Endothelial cell of umbilical vein (primary cell): ENCODE data around the gene ALG12. TPM values are rescaled to one million over a fixed set of nuclear protein-coding genes. Genes with fewer than 3 reads are reported as not detected.

ENCODE experiments used
- BruUV-seq: library from RNA; stranded (reverse); fragments of 400-500 nt; replicated peaks from 2 replicates; lab custom pipeline; 2021; lab: Mats Ljungman, UMichigan
- CTCF ChIA-PET: fragments of 300-600, 350-600 bp; sonication (Branson Sonifier 250); formaldehyde crosslinking; loops from one replicate; lab custom pipeline; 2021; ENCODE audit warnings: antibody characterized with exemption, inconsistent platforms; lab: Charles Lee
- POLR2A ChIA-PET: fragments of 300-600, 350-600 bp; sonication (Branson Sonifier 250); formaldehyde crosslinking; loops from one replicate; lab custom pipeline; 2021; ENCODE audit warnings: antibody characterized with exemption, inconsistent platforms; lab: Charles Lee
- DNase-seq: peaks from one replicate; pipeline ENCODE4 v3.0.0-alpha.2; 2011; ENCODE audit warnings: low read depth, low spot score
- FAIRE-seq: peaks from 2 replicates; lab custom pipeline; 2011; peaks lifted over from hg19 to GRCh38; lab: Jason Lieb, UNC
- H2AFZ ChIP-seq: 2 replicates; pipeline ENCODE4 v1.6.0; 2012; ENCODE audit warnings: low read depth, low read length, control low read depth, inconsistent platforms
- H3K27ac ChIP-seq: 2 replicates; pipeline ENCODE4 v1.5.1; 2011; ENCODE audit warnings: low read depth, mild to moderate bottlenecking, control low read depth, low read length, moderate library complexity; ENCODE audit not compliant: insufficient read depth
- H3K27me3 ChIP-seq, 2 experiments: 2 replicates each; pipeline versions ENCODE4 v1.6.0 to v1.6.1; 2011; ENCODE audit warnings: low read length in 2 of 2, mixed read lengths in 1 of 2; ENCODE audit not compliant: control insufficient read depth in 2 of 2, insufficient read depth in 2 of 2
- H3K36me3 ChIP-seq, 2 experiments: 2 replicates in 1 of 2; 3 replicates in 1 of 2; pipeline ENCODE4 v1.5.1; 2011; ENCODE audit warnings: low read length in 2 of 2, mild to moderate bottlenecking in 1 of 2, moderate library complexity in 1 of 2; ENCODE audit not compliant: control insufficient read depth in 2 of 2, insufficient read depth in 2 of 2; ENCODE audit errors: extremely low read depth in 1 of 2
- H3K4me1 ChIP-seq: 3 replicates; pipeline ENCODE4 v1.5.1; 2011; ENCODE audit warnings: mild to moderate bottlenecking, low read length; ENCODE audit not compliant: control insufficient read depth, insufficient read depth; ENCODE audit errors: extremely low read depth
- H3K4me2 ChIP-seq: 2 replicates; pipeline ENCODE4 v1.6.1; 2011; ENCODE audit warnings: low read length, control low read depth, mixed read lengths; ENCODE audit not compliant: insufficient read depth
- H3K4me3 ChIP-seq, 3 experiments: fragments of 200-600 bp in 1 of 3; sonication (generic), shearing (Covaris generic) in 1 of 3; replicated peaks in 1 of 3; 2 replicates each; pipeline ENCODE4 v1.5.1; 2011 to 2016; ENCODE audit warnings: control low read depth in 3 of 3, low read length in 3 of 3, mild to moderate bottlenecking in 2 of 3, inconsistent platforms in 1 of 3, low read depth in 1 of 3, moderate library complexity in 1 of 3; ENCODE audit not compliant: insufficient read depth in 1 of 3
- H3K79me2 ChIP-seq: 2 replicates; pipeline ENCODE4 v1.6.0; 2012; ENCODE audit warnings: low read length, inconsistent platforms; ENCODE audit not compliant: control insufficient read depth, insufficient read depth
- H3K9ac ChIP-seq: replicated peaks from 2 replicates; pipeline ENCODE3; 2011; ENCODE audit warnings: low read length, control low read depth; ENCODE audit not compliant: insufficient read depth; ENCODE audit errors: extremely low read depth
- H3K9me1 ChIP-seq: replicated peaks from 3 replicates; pipeline ENCODE4 v1.6.0; 2011; ENCODE audit warnings: mild to moderate bottlenecking, low read length; ENCODE audit not compliant: control insufficient read depth, insufficient read depth; ENCODE audit errors: extremely low read depth
- H3K9me3 ChIP-seq: replicated peaks from 2 replicates; pipeline ENCODE4 v1.5.1; 2012; ENCODE audit warnings: low read length, inconsistent platforms; ENCODE audit not compliant: control insufficient read depth, insufficient read depth
- H4K20me1 ChIP-seq: replicated peaks from 2 replicates; pipeline ENCODE3; 2011; ENCODE audit warnings: mild to moderate bottlenecking, low read length; ENCODE audit not compliant: control insufficient read depth, insufficient read depth; ENCODE audit errors: extremely low read depth
- MYC ChIP-seq: IDR thresholded peaks from one replicate; pipeline ENCODE4 v1.6.1; 2011; ENCODE audit warnings: mild to moderate bottlenecking, low read depth, low read length
- POLR2A ChIP-seq: IDR thresholded peaks from 2 replicates; pipeline ENCODE4 v1.6.1; 2012; ENCODE audit warnings: low read depth, mild to moderate bottlenecking, control low read depth, low read length
- POLR2AphosphoS5 ChIP-seq: IDR thresholded peaks from 2 replicates; pipeline ENCODE4 v1.6.1; 2012; ENCODE audit warnings: low read depth, mild to moderate bottlenecking, control low read depth, low read length, moderate library complexity; ENCODE audit not compliant: insufficient read depth
- dilution Hi-C: fragments of 300-500 bp; cut with MboI; formaldehyde crosslinking; loops from one replicate; pipeline ENCODE4 v1.15.0; 2019; ENCODE audit warnings: low sequenced_read_pairs; ENCODE audit not compliant: extremely low pct_ligation_motif_present
- intact Hi-C: fragments of 100-400 bp; cut with micrococcal nuclease; formaldehyde crosslinking; loops from one replicate; pipeline ENCODE4 v1.10.0; 2022
- polyA plus RNA-seq, 4 experiments: library from polyadenylated mRNA; depleted of rRNA in 3 of 4; stranded (reverse) in 3 of 4; unstranded in 1 of 4; fragments of >200 nt; gene quantifications; 2 replicates each; pipeline versions ENCODE4 v1.2.1 to v1.2.3, GENCODE V29; 2011 to 2012; ENCODE audit warnings: missing spikeins in 1 of 4
- total RNA-seq: library from RNA; stranded (reverse); gene quantifications from 2 replicates; pipeline ENCODE4 v1.2.3, GENCODE V29; 2021
- TF ChIP-seq, protein P1 (sequence below): IDR thresholded peaks from 2 replicates; pipeline ENCODE4 v1.6.1; 2011; ENCODE audit not compliant: insufficient read depth, insufficient read length

Gene ALG12
- total and polyA plus RNA-seq, 2 donors (not counting 3 experiments of a cell fraction or from before 2014, with no cell fraction given), result 14.6 to 18.0 TPM

DNA sequence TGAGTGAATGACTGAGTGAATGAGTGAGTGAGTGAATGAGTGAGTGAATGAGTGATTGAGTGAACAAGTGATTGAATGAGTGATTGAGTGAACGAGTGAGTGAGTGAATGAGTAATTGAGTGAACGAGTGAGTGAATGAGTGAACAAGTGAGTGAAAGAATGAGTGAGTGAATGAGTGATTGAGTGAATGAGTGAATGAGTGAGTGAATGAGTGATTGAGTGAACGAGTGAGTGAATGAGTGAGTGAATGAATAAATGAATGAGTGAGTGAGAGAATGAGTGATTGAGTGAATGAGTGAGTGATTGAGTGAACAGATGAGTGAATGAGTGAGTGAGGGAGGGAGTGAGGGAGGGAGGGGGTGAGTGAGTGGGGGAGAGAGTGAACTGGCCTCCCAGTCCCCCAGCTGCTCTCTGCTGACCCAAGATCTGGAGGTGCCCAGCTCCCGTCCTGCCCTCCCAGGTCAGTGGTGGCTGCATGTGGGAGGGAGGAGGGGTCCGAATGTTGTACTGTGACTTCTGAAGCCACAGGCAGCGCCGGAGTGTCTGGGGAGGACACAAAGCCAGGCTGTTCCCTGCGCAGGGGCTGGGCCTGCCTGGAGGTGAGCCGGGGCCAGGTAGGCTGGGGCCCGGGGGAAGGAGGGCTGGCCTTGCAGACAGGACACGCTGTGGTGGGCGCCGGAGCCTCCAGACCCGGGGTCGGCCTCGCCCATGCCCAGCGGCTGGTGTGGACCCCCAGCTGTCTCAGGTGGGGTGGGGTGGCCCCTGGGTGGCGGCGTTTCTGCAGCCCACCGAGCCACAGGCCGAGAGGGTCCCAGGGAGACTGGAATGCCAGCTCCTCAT, 24.5 kb upstream of the ALG12 start:
- no peak overlapping the region for H2AFZ ChIP-seq
- no peak overlapping the region for H3K27ac ChIP-seq
- H3K79me2 ChIP-seq, result no peaks in the 10 kb centered on the region
- DNase-seq, result no peak
- peaks cover 15% of the 10 kb centered on the region for H3K4me1 ChIP-seq
- no peaks in the 10 kb centered on the region for H3K9me1 ChIP-seq
- intact Hi-C loops, result no loop called here
- H3K9me3 ChIP-seq, result no peaks in the 10 kb centered on the region
- TF ChIP-seq POLR2AphosphoS5 (no peak), MYC (no peak), POLR2A (no peak)
- TF ChIP-seq, protein P1, sequence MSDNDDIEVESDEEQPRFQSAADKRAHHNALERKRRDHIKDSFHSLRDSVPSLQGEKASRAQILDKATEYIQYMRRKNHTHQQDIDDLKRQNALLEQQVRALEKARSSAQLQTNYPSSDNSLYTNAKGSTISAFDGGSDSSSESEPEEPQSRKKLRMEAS, result no peak
- no peak for FAIRE-seq
- no peaks in the 10 kb centered on the region for H3K36me3 ChIP-seq
- CTCF ChIA-PET, result interaction anchor here (0.9 to 1.5 kb wide), 3 partner anchors 10 to 88 kb away, joined by 3 to 4 read pairs (median 3); no protein-coding TSS in a partner anchor
- dilution Hi-C loops, result no loop called here
- H3K4me3 ChIP-seq, result no peak overlapping the region
- no peak overlapping the region for H3K4me2 ChIP-seq
- BruUV-seq, result no TSS peak
- no peaks in the 10 kb centered on the region for H3K27me3 ChIP-seq
- POLR2A ChIA-PET, result no interaction called here
- no peak overlapping the region for H3K9ac ChIP-seq
- no peaks in the 10 kb centered on the region for H4K20me1 ChIP-seq

DNA sequence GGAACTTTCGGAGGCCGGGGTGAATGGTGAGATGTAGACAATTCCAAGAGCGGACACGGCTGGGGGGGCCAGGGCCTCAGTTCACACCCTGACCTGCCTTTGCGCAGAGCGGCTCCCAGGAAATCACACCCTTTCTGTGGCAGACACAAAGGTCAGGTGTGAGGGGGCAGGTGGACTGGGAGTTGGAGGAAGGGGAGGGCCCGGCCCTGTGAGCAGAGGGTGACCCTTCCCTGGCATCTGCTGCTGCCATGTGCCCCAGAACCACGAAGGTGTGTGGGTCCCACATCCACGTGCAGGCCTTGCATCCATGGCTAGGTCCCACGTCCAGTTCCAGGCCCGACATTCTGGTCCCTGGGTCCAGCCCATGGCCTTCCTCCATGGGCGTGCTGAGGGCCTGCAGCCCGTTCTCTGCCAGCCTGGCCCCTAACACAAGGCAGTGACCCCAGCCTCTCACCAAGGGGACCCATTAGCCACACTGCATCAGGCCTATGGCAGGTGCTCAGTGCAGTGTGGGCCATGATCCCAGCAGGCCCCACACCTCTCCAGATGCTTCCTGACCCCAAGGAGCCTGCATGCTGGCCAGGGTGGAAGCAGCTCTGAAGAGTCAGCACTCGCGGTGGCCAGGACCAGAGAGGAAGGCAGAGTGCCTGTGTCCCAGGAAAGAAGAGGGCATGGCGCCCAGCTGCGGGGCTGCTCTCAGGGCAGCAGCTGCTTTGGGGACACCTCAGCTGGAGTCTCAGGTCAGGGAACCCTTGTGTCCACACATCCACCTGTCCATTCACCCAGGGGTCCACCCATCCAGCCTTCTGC, 23.5 kb upstream of the ALG12 start:
- dilution Hi-C loops, result no loop called here

More for the DNA sequence above, 23.5 kb upstream of the ALG12 start:
- Histone ChIP-seq H4K20me1 (no peaks in the 10 kb centered on the region), H3K79me2 (no peaks in the 10 kb centered on the region), H2AFZ (no peak overlapping the region), H3K4me2 (no peak overlapping the region), H3K4me1 (peaks cover 26% of the 10 kb centered on the region), H3K36me3 (no peaks in the 10 kb centered on the region), H3K9me1 (no peaks in the 10 kb centered on the region), H3K9ac (no peak overlapping the region), H3K9me3 (no peaks in the 10 kb centered on the region), H3K27me3 (no peaks in the 10 kb centered on the region), H3K27ac (no peak overlapping the region), H3K4me3 (no peak overlapping the region)
- ChIA-PET POLR2A (no interaction called here), CTCF (interaction anchor here (1.5 kb wide), 1 partner anchor 21 kb away, joined by 4 read pairs; no protein-coding TSS in a partner anchor)
- no peak for TF ChIP-seq POLR2A
- no TSS peak for BruUV-seq
- intact Hi-C loops, result no loop called here
- FAIRE-seq, result no peak
- no peak for DNase-seq
